K562 (cell line): Measurements from ENCODE around the gene GRIP1. TPM values are rescaled to one million over a fixed set of nuclear protein-coding genes. Genes with fewer than 3 reads are reported as not detected.

Source experiments
- ATAC-seq: fragments of 200-7000 bp; cut with Tn5 transposase; 3 replicates; pipeline ENCODE4 v1.9.1; 2020; ENCODE audit warnings: moderate library complexity
- BruUV-seq: library from RNA; stranded (reverse); fragments of 400-500 nt; replicated peaks from 2 replicates; lab custom pipeline; 2021; lab: Mats Ljungman, UMichigan
- CTCF ChIA-PET: fragments of 300-600 bp; formaldehyde crosslinking; extraction: SDS; loops from one replicate; lab custom pipeline; 2021; ENCODE audit warnings: low intra/inter-chr PET ratio; lab: Yijun Ruan, JAX
- POLR2A ChIA-PET: fragments of 300-600, 350-650 bp; sonication (Branson Sonifier 250); formaldehyde crosslinking; extraction: SDS; loops from one replicate; lab custom pipeline; 2021; ENCODE audit warnings: antibody characterized with exemption, inconsistent platforms; lab: Yijun Ruan, JAX
- DNase-seq, 4 experiments: peaks; one replicate each; pipeline versions ENCODE4 v3.0.0 to v3.0.0-alpha.2; 2011 to 2018; ENCODE audit warnings: low spot score in 3 of 4, mixed read lengths in 3 of 4; ENCODE audit errors: extremely low read depth in 1 of 4
- FAIRE-seq: peaks from 2 replicates; lab custom pipeline; 2011; peaks lifted over from hg19 to GRCh38; lab: Jason Lieb, UNC
- H2AFZ ChIP-seq: 2 replicates; pipeline ENCODE4 v1.6.0; 2011; ENCODE audit warnings: low read depth, low read length, control low read depth, inconsistent platforms
- H3K27ac ChIP-seq: fragments of 200-600 bp; 3 replicates; pipeline ENCODE4 v1.8.0; 2011; ENCODE audit warnings: low read depth, mild to moderate bottlenecking, control low read depth, inconsistent platforms, low read length, moderate library complexity, mixed read lengths; ENCODE audit errors: extremely low read depth
- H3K27me3 ChIP-seq, 2 experiments: fragments of 300-600 bp in 1 of 2; 2 replicates in 1 of 2; 3 replicates in 1 of 2; pipeline versions ENCODE4 v1.6.0 to v1.8.0; 2011; ENCODE audit warnings: inconsistent platforms in 2 of 2, low read length in 2 of 2, mild to moderate bottlenecking in 1 of 2, mixed read lengths in 1 of 2, moderate library complexity in 1 of 2; ENCODE audit not compliant: control insufficient read depth in 2 of 2, insufficient read depth in 2 of 2
- H3K36me3 ChIP-seq: fragments of 300-600 bp; 3 replicates; pipeline ENCODE4 v1.8.0; 2011; ENCODE audit warnings: mild to moderate bottlenecking, low read length, inconsistent platforms; ENCODE audit not compliant: control insufficient read depth, insufficient read depth
- H3K4me1 ChIP-seq, 2 experiments: fragments of 200-600 bp in 1 of 2; replicated peaks in 1 of 2; 2 replicates in 1 of 2; 3 replicates in 1 of 2; pipeline versions ENCODE4 v1.5.1 to v1.8.0; 2011; ENCODE audit warnings: inconsistent platforms in 2 of 2, low read length in 2 of 2, mild to moderate bottlenecking in 1 of 2, mixed read lengths in 1 of 2, moderate library complexity in 1 of 2; ENCODE audit not compliant: control insufficient read depth in 2 of 2, insufficient read depth in 2 of 2
- H3K4me2 ChIP-seq: 2 replicates; pipeline ENCODE4 v1.6.1; 2011; ENCODE audit warnings: low read length, control low read depth, inconsistent platforms, mixed read lengths; ENCODE audit not compliant: insufficient read depth
- H3K4me3 ChIP-seq: fragments of 200-600 bp; sonication (generic), shearing (Covaris generic); 2 replicates; pipeline ENCODE4 v1.5.1; 2016; ENCODE audit warnings: control low read depth, inconsistent platforms
- H3K79me2 ChIP-seq: fragments of 200-600 bp; 3 replicates; pipeline ENCODE4 v1.8.0; 2011; ENCODE audit warnings: low read length, inconsistent platforms; ENCODE audit not compliant: control insufficient read depth, insufficient read depth
- H3K9ac ChIP-seq, 2 experiments: 2 replicates each; pipeline versions ENCODE4 v1.6.0 to v1.6.1; 2011; ENCODE audit warnings: low read depth in 2 of 2, low read length in 2 of 2, control low read depth in 1 of 2, inconsistent platforms in 1 of 2, mild to moderate bottlenecking in 1 of 2, mixed read lengths in 1 of 2; ENCODE audit not compliant: insufficient read depth in 1 of 2
- H3K9me1 ChIP-seq: one replicate; pipeline ENCODE4 v1.6.0; 2011; ENCODE audit warnings: inconsistent platforms, mild to moderate bottlenecking, low read length, moderate library complexity; ENCODE audit not compliant: control insufficient read depth, insufficient read depth
- H3K9me3 ChIP-seq: replicated peaks from 2 replicates; pipeline ENCODE4 v1.5.1; 2011; ENCODE audit warnings: low read depth, low read length, inconsistent platforms; ENCODE audit not compliant: control insufficient read depth, insufficient read depth
- H4K20me1 ChIP-seq: replicated peaks from 2 replicates; pipeline ENCODE4 v1.6.1; 2011; ENCODE audit warnings: low read length, inconsistent platforms, mixed read lengths; ENCODE audit not compliant: control insufficient read depth, insufficient read depth
- MEIS2 ChIP-seq: fragments of 450-650 bp; IDR thresholded peaks from 2 replicates; pipeline ENCODE4 v1.6.1; 2014; ENCODE audit warnings: mild to moderate bottlenecking; ENCODE audit not compliant: partially characterized antibody
- in situ Hi-C: fragments of 300-500 bp; cut with MboI; formaldehyde crosslinking; loops from 4 replicates; pipeline ENCODE4 v1.15.0; 2018; ENCODE audit warnings: inconsistent platforms, mixed read lengths
- intact Hi-C: fragments of 100-400 bp; cut with micrococcal nuclease; formaldehyde crosslinking; loops from 2 replicates; pipeline ENCODE4 v1.14.2; 2022
- polyA plus RNA-seq, 8 experiments: library from polyadenylated mRNA; depleted of rRNA in 4 of 8; stranded (reverse) in 5 of 8; unstranded in 3 of 8; fragments of >200 nt; fragmentation: Nextera tagmentation in 2 of 8; fragmentation: Illumina TruSeq in 1 of 8; extraction: Ambion mirVana in 2 of 8; extraction: Trizol in 1 of 8; gene quantifications; 2 replicates each; pipeline versions ENCODE4 v1.2.1 to v1.2.3, GENCODE V29; 2011 to 2014; ENCODE audit warnings: inconsistent platforms in 1 of 8, missing spikeins in 1 of 8
- total RNA-seq, 7 experiments: library from RNA; depleted of rRNA in 6 of 7; stranded (reverse); fragments of >200 nt in 6 of 7; fragmentation: Illumina TruSeq in 2 of 7; extraction: Trizol in 2 of 7; gene quantifications; 2 replicates each; pipeline versions ENCODE4 v1.2.1 to v1.2.3, GENCODE V29; 2011 to 2021; ENCODE audit warnings: low replicate concordance in 1 of 7
- TF ChIP-seq, protein P1 (sequence below): fragments of 450-650 bp; IDR thresholded peaks from 2 replicates; pipeline ENCODE4 v1.6.1; 2016; ENCODE audit warnings: mild to moderate bottlenecking, moderate library complexity

The GRIP1 gene
- total and polyA plus RNA-seq, 9 of the 15 experiments (the other 6 are each of a cell fraction or from before 2014, with no cell fraction given) = 0.28 to 1.2 (median 0.45) TPM

DNA sequence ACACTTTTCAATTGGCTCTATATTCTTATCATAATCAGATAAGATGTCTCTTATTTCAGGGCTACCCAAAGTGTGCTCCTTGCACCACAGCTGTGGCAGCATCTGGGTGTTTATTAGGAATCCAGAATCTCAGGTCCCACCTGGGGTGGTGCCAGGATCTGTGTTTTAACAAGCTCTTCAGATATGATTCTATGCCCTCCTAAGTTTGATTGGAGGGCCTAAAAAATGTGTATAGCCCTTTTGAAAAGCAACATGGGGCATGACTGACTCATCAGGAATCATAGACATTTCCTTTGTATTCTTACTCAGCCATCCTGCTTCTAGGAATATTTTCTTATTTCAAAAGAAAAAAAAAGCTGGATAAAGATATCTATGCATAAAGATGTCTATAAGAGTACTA, 273.5 kb downstream of the GRIP1 start:
- no peak for FAIRE-seq
- ChIA-PET POLR2A (no interaction called here), CTCF (no interaction called here)
- Histone ChIP-seq H3K36me3 (no peaks in the 10 kb centered on the region), H3K9me1 (no peaks in the 10 kb centered on the region), H3K27ac (no peak overlapping the region), H4K20me1 (no peaks in the 10 kb centered on the region), H3K27me3 (0 out of 5 replicates have a peak, but pooled peaks cover 0 to 4% of the 10 kb centered on the region in 2 experiments), H2AFZ (no peak overlapping the region), H3K9me3 (no peaks in the 10 kb centered on the region), H3K9ac (no peak overlapping the region), H3K4me3 (no peak overlapping the region), H3K4me1 (no peaks in the 10 kb centered on the region), H3K79me2 (no peaks in the 10 kb centered on the region), H3K4me2 (no peak overlapping the region)
- no peak for ATAC-seq
- DNase-seq = no peak
- no TSS peak for BruUV-seq
- in situ Hi-C loops (loop anchor here (5.0 to 25.0 kb wide), 3 partner anchors 138 to 1518 kb away; no protein-coding TSS in a partner anchor), intact Hi-C loops (no loop called here)
- TF ChIP-seq MEIS2 = no peak
- TF ChIP-seq, protein P1, sequence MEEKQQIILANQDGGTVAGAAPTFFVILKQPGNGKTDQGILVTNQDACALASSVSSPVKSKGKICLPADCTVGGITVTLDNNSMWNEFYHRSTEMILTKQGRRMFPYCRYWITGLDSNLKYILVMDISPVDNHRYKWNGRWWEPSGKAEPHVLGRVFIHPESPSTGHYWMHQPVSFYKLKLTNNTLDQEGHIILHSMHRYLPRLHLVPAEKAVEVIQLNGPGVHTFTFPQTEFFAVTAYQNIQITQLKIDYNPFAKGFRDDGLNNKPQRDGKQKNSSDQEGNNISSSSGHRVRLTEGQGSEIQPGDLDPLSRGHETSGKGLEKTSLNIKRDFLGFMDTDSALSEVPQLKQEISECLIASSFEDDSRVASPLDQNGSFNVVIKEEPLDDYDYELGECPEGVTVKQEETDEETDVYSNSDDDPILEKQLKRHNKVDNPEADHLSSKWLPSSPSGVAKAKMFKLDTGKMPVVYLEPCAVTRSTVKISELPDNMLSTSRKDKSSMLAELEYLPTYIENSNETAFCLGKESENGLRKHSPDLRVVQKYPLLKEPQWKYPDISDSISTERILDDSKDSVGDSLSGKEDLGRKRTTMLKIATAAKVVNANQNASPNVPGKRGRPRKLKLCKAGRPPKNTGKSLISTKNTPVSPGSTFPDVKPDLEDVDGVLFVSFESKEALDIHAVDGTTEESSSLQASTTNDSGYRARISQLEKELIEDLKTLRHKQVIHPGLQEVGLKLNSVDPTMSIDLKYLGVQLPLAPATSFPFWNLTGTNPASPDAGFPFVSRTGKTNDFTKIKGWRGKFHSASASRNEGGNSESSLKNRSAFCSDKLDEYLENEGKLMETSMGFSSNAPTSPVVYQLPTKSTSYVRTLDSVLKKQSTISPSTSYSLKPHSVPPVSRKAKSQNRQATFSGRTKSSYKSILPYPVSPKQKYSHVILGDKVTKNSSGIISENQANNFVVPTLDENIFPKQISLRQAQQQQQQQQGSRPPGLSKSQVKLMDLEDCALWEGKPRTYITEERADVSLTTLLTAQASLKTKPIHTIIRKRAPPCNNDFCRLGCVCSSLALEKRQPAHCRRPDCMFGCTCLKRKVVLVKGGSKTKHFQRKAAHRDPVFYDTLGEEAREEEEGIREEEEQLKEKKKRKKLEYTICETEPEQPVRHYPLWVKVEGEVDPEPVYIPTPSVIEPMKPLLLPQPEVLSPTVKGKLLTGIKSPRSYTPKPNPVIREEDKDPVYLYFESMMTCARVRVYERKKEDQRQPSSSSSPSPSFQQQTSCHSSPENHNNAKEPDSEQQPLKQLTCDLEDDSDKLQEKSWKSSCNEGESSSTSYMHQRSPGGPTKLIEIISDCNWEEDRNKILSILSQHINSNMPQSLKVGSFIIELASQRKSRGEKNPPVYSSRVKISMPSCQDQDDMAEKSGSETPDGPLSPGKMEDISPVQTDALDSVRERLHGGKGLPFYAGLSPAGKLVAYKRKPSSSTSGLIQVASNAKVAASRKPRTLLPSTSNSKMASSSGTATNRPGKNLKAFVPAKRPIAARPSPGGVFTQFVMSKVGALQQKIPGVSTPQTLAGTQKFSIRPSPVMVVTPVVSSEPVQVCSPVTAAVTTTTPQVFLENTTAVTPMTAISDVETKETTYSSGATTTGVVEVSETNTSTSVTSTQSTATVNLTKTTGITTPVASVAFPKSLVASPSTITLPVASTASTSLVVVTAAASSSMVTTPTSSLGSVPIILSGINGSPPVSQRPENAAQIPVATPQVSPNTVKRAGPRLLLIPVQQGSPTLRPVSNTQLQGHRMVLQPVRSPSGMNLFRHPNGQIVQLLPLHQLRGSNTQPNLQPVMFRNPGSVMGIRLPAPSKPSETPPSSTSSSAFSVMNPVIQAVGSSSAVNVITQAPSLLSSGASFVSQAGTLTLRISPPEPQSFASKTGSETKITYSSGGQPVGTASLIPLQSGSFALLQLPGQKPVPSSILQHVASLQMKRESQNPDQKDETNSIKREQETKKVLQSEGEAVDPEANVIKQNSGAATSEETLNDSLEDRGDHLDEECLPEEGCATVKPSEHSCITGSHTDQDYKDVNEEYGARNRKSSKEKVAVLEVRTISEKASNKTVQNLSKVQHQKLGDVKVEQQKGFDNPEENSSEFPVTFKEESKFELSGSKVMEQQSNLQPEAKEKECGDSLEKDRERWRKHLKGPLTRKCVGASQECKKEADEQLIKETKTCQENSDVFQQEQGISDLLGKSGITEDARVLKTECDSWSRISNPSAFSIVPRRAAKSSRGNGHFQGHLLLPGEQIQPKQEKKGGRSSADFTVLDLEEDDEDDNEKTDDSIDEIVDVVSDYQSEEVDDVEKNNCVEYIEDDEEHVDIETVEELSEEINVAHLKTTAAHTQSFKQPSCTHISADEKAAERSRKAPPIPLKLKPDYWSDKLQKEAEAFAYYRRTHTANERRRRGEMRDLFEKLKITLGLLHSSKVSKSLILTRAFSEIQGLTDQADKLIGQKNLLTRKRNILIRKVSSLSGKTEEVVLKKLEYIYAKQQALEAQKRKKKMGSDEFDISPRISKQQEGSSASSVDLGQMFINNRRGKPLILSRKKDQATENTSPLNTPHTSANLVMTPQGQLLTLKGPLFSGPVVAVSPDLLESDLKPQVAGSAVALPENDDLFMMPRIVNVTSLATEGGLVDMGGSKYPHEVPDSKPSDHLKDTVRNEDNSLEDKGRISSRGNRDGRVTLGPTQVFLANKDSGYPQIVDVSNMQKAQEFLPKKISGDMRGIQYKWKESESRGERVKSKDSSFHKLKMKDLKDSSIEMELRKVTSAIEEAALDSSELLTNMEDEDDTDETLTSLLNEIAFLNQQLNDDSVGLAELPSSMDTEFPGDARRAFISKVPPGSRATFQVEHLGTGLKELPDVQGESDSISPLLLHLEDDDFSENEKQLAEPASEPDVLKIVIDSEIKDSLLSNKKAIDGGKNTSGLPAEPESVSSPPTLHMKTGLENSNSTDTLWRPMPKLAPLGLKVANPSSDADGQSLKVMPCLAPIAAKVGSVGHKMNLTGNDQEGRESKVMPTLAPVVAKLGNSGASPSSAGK = no peak
